Small intestine (tissue), 7 donors: Measurements from ENCODE around the gene DOCK4. TPM values are rescaled to one million over a fixed set of nuclear protein-coding genes. Genes with fewer than 3 reads are reported as not detected.

ENCODE experiments used
- DNase-seq, 2 donors: peaks; one replicate each; pipeline versions ENCODE4 v3.0.0 to v3.0.0-alpha.2; 2013
- FAIRE-seq: peaks from 2 replicates; lab custom pipeline; 2012; peaks lifted over from hg19 to GRCh38; lab: Jason Lieb, UNC
- H3K27ac ChIP-seq, 3 donors: one replicate each; pipeline ENCODE4 v1.5.1; 2013; ENCODE audit warnings: low read length in 2 of 3, mild to moderate bottlenecking in 2 of 3, control low read depth in 1 of 3, inconsistent platforms in 1 of 3, low read depth in 1 of 3, moderate library complexity in 1 of 3
- H3K27me3 ChIP-seq, 3 donors: one replicate each; pipeline ENCODE4 v1.6.1; 2013; ENCODE audit warnings: low read length in 3 of 3, inconsistent platforms in 1 of 3; ENCODE audit not compliant: control insufficient read depth in 3 of 3, insufficient read depth in 3 of 3
- H3K36me3 ChIP-seq, 3 donors: one replicate each; pipeline ENCODE4 v1.6.1; 2013; ENCODE audit warnings: low read length in 3 of 3, inconsistent platforms in 1 of 3, low read depth in 1 of 3, mild to moderate bottlenecking in 1 of 3, moderate library complexity in 1 of 3; ENCODE audit not compliant: control insufficient read depth in 3 of 3, insufficient read depth in 2 of 3
- H3K4me1 ChIP-seq, 3 donors: one replicate each; pipeline ENCODE4 v1.6.1; 2013; ENCODE audit warnings: low read length in 2 of 3, inconsistent platforms in 1 of 3, low read depth in 1 of 3, mild to moderate bottlenecking in 1 of 3, moderate library complexity in 1 of 3; ENCODE audit not compliant: control insufficient read depth in 3 of 3, insufficient read depth in 2 of 3
- H3K4me3 ChIP-seq, 3 donors: one replicate each; pipeline ENCODE4 v1.5.1; 2013; ENCODE audit warnings: low read length in 3 of 3, control low read depth in 1 of 3, inconsistent platforms in 1 of 3, low read depth in 1 of 3, mild to moderate bottlenecking in 1 of 3, moderate library complexity in 1 of 3
- H3K9me3 ChIP-seq, 2 donors: one replicate each; pipeline ENCODE4 v1.6.1; 2013; ENCODE audit warnings: low read depth in 1 of 2, low read length in 1 of 2; ENCODE audit not compliant: control insufficient read depth in 2 of 2, insufficient read depth in 1 of 2
- WGBS, 3 donors: extraction: QIAGEN DNeasy Blood & Tissue Kit; methylation state at CpG; one replicate each; pipeline ENCODE4 v1.1.7; 2013; 5-methylcytosine and 5-hydroxymethylcytosine counted together
- polyA plus RNA-seq, 4 donors: library from polyadenylated mRNA; stranded (reverse) in 3 of 4; unstranded in 1 of 4; fragments of 200-250 nt in 3 of 4; fragments of 120-200 nt in 1 of 4; gene quantifications; one replicate each; pipeline versions ENCODE4 v1.2.1 to v1.2.3, GENCODE V29; 2013
- donor health status: healthy with polysubstance abuse.
- donor health status: control.
- donor health status: control.
- donor health status: Bipolar disorder and iron deficiency.
- donor health status: healthy.

The DOCK4 gene
- polyA plus RNA-seq, 4 donors, result 1.9 to 4.1 (median 3.8) TPM; not detected in 1

- FAIRE-seq (no peak), DNase-seq (peak; percentile 26 to 81)
- H3K36me3 ChIP-seq, result peaks cover 0 to 3% (median 0%) of the 10 kb centered on the region in 3 donors
- H3K9me3 ChIP-seq, result peaks cover 0 to 17% of the 10 kb centered on the region in 2 donors
- H3K27ac ChIP-seq, result peak overlapping the region in 1 of 3 donors; percentile 36
- H3K27me3 ChIP-seq, result no peaks in the 10 kb centered on the region
- H3K4me1 ChIP-seq, result peaks cover 0 to 5% (median 0%) of the 10 kb centered on the region in 3 donors
- H3K4me3 ChIP-seq, result no peak overlapping the region
- WGBS, 3 donors, result 21 to 65% (median 38%) methylated on average over 6 of the region's 6 CpGs
Observed at GRCh38 chr7:111846898-111847297, 359.3 kb downstream of the DOCK4 start.

- Histone ChIP-seq H3K4me1 (peaks cover 0 to 8% (median 0%) of the 10 kb centered on the region in 3 donors), H3K9me3 (peaks cover 0 to 17% of the 10 kb centered on the region in 2 donors), H3K27me3 (no peaks in the 10 kb centered on the region), H3K36me3 (peaks cover 0 to 3% (median 0%) of the 10 kb centered on the region in 3 donors), H3K4me3 (no peak overlapping the region), H3K27ac (no peak overlapping the region)
- DNase-seq, result no peak
- WGBS, 3 donors, result 86 to 91% (median 88%) methylated on average over 4 of the region's 4 CpGs
- no peak for FAIRE-seq
Observed at GRCh38 chr7:111845853-111846252, 360.3 kb downstream of the DOCK4 start.

DNA sequence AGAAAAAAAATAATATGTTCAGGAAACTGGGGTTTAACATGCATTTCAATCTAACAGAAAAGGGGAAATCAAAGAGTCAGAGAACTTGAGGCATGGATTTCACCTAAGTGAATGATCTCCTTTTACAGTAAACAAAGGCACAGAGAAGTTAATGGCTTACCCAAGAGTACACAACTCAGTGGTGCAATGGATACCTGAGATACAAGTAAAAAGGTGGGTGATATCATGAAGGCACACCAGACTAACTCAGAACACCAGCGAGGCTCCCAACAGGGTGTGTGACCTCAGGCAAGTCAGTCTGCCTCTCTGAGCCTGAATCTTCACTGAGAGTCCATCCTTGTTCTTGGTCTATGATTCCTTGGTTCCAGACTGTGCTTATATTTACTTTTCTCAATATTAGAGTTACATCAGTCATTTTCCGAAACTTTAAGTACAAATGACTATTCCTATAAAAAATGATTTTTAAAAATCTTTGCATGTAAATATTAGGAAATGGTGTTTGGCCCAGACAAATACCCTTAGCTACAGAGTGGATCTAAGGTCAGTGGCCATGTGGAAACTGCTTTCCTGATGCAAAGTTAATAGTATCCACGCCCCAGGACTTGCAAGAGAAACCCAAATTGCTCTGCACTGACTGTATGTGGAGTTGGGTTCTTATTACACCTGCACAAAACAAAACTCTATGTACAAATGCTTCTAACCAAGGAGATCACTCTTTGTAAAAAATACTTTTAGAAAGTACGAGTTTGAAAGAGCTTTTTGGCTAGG, 361.1 kb downstream of the DOCK4 start:
- DNase-seq (no peak), FAIRE-seq (no peak)
- Histone ChIP-seq H3K9me3 (peaks cover 0 to 9% of the 10 kb centered on the region in 2 donors), H3K4me1 (peaks cover 0 to 8% (median 0%) of the 10 kb centered on the region in 3 donors), H3K36me3 (peaks cover 0 to 3% (median 0%) of the 10 kb centered on the region in 3 donors), H3K4me3 (no peak overlapping the region), H3K27me3 (no peaks in the 10 kb centered on the region), H3K27ac (no peak overlapping the region)
- 83 to 89% (median 86%) methylated on average over 4 of the region's 4 CpGs for WGBS, 3 donors

DNA sequence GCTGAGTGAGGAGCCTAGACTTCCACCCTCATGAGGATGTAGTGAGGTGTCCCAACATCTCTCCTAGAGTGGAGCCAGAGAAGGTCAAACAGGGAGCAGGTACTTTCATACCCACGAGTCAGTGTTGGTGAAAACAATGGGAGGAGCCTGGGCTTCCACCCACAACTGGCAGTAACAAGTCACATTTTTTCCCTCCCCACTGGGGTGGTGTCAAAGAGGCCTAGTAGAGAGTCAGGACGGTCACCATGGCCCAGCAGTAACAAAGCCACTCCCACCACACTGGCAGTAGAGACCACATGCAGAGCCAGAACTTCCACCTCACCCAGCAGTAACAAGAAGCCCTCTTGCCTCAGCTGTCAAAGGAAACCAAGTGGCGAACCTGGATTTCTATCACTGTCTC, 363.7 kb downstream of the DOCK4 start:
- no peak for FAIRE-seq
- WGBS, 3 donors, result 60 to 81% (median 75%) methylated on average over 3 of the region's 3 CpGs
- DNase-seq, result no peak
- Histone ChIP-seq H3K27me3 (no peaks in the 10 kb centered on the region), H3K4me1 (peaks cover 0 to 8% (median 0%) of the 10 kb centered on the region in 3 donors), H3K9me3 (no peaks in the 10 kb centered on the region), H3K36me3 (peaks cover 0 to 3% (median 0%) of the 10 kb centered on the region in 3 donors), H3K4me3 (no peak overlapping the region), H3K27ac (no peak overlapping the region)

DNA sequence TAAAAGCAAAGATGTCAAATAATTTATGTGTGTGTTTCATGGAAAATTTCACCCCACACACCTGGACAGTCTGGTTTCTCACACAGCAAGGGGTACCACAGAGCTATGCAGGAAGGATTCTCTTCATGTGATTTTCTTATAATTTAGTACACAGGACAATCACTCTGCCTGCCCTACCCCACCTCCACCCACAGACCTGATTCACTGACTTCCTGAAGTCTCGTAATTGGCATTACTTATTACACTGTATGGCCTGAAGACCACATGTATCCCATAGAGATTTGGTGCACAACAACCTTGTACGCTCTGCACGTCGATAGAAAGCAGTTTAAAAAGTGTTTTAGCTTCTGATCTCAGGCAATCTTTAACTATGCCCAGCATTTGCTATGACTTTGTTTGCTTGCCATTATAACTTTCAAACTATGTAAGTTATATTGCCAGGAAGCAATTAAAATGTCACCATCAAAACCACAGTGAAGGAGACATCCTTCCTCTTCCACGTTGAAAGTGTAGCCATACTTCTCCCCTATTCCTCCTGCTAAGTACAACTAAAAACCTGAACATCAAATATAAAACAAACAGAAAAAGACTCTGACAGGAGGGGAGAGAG, 364.5 kb downstream of the DOCK4 start:
- 51 to 55% (median 53%) methylated on average over 5 of the region's 5 CpGs for WGBS, 3 donors
- peak in 1 of 2 donors; percentile 14 for DNase-seq
- Histone ChIP-seq H3K36me3 (peaks cover 0 to 3% (median 0%) of the 10 kb centered on the region in 3 donors), H3K9me3 (no peaks in the 10 kb centered on the region), H3K4me1 (peaks cover 0 to 8% (median 0%) of the 10 kb centered on the region in 3 donors), H3K27ac (no peak overlapping the region), H3K4me3 (no peak overlapping the region), H3K27me3 (no peaks in the 10 kb centered on the region)
- FAIRE-seq, result no peak

GRCh38 chr7:111840528-111840927, 365.7 kb downstream of the DOCK4 start:
- no peak for FAIRE-seq
- Histone ChIP-seq H3K9me3 (no peaks in the 10 kb centered on the region), H3K36me3 (peaks cover 0 to 3% (median 0%) of the 10 kb centered on the region in 3 donors), H3K27ac (no peak overlapping the region), H3K27me3 (no peaks in the 10 kb centered on the region), H3K4me1 (peaks cover 0 to 3% (median 0%) of the 10 kb centered on the region in 3 donors), H3K4me3 (no peak overlapping the region)
- no peak for DNase-seq
- WGBS, 3 donors, result 82 to 83% (median 82%) methylated on average over 3 of the region's 3 CpGs

DNA sequence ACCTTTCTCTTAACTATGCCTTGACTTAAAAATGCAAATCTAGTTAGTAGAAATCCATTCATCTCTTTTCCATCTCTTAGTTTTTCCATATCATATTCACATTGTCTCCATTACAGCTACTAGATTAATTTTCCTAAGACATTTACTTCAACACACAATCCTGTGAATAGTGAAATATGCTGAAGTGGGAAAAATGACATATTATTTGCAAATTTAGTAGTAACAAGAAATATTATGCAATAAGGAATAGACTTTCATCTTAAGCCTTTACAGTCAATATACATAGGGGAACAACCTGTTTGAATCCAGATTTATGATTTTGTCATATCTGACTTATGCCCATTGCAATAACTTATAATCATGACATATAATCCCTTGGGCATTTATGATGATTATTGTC, 366.9 kb downstream of the DOCK4 start:
- Histone ChIP-seq H3K4me1 (peaks cover 0 to 3% (median 0%) of the 10 kb centered on the region in 3 donors), H3K27ac (no peak overlapping the region), H3K27me3 (no peaks in the 10 kb centered on the region), H3K36me3 (peaks cover 0 to 3% (median 0%) of the 10 kb centered on the region in 3 donors), H3K9me3 (no peaks in the 10 kb centered on the region), H3K4me3 (no peak overlapping the region)
- no peak for FAIRE-seq
- no peak for DNase-seq

GRCh38 chr7:111836592-111836991, 369.6 kb downstream of the DOCK4 start:
- FAIRE-seq, result no peak
- peaks cover 0 to 3% (median 0%) of the 10 kb centered on the region in 3 donors for H3K4me1 ChIP-seq
- no peaks in the 10 kb centered on the region for H3K36me3 ChIP-seq
- no peaks in the 10 kb centered on the region for H3K27me3 ChIP-seq
- no peaks in the 10 kb centered on the region for H3K9me3 ChIP-seq
- 55 to 79% (median 63%) methylated on average over 1 of the region's 1 CpG for WGBS, 3 donors
- no peak overlapping the region for H3K27ac ChIP-seq
- no peak for DNase-seq
- no peak overlapping the region for H3K4me3 ChIP-seq
